Activated T-helper 2 cell treated with anti-CD3 and anti-CD28 coated beads, Interferon-gamma antibody, Interleukin-2, Interleukin-4, amounts not matched to agents 10 μg/mL and 5 μg/mL and 100 μg/mL, durations not matched to agents 14 hours and 24 hours and 36 hours (primary cell): ENCODE data around the gene FGB. TPM values are rescaled to one million over a fixed set of nuclear protein-coding genes. Genes with fewer than 3 reads are reported as not detected.

Experiments used
- DNase-seq: peaks from one replicate; pipeline ENCODE4 v3.0.0; 2021; ENCODE audit warnings: low spot score
- H3K27ac Mint-ChIP-seq: one replicate; pipeline ENCODE4 v1.8.0; 2021; ENCODE audit warnings: mixed read lengths
- H3K27me3 Mint-ChIP-seq: one replicate; pipeline ENCODE4 v1.8.0; 2021; ENCODE audit warnings: low read depth, mixed read lengths
- H3K36me3 Mint-ChIP-seq: one replicate; pipeline ENCODE4 v1.8.0; 2021; ENCODE audit warnings: low read depth, mixed read lengths
- H3K4me1 Mint-ChIP-seq: one replicate; pipeline ENCODE4 v1.8.0; 2021; ENCODE audit warnings: low read depth, mixed read lengths
- H3K4me3 Mint-ChIP-seq: one replicate; pipeline ENCODE4 v1.8.0; 2021; ENCODE audit warnings: low read depth, mild to moderate bottlenecking, moderate library complexity, mixed read lengths
- H3K9me3 Mint-ChIP-seq: one replicate; pipeline ENCODE4 v1.8.0; 2021; ENCODE audit warnings: mixed read lengths
- intact Hi-C: fragments of 100-400 bp; cut with micrococcal nuclease; formaldehyde crosslinking; loops from one replicate; pipeline ENCODE4 v1.15.1; 2023
- total RNA-seq: library from RNA; stranded (reverse); gene quantifications from 2 replicates; pipeline ENCODE4 v1.2.3, GENCODE V29; 2022

FGB gene
- total RNA-seq, result not detected in 2 replicates

- Mint-ChIP-seq H3K4me1 (no peaks in the 10 kb centered on the region), H3K27me3 (peaks cover 6% of the 10 kb centered on the region), H3K9me3 (no peaks in the 10 kb centered on the region), H3K4me3 (no peak within 1 kb of the TSS), H3K27ac (no peak within 1 kb of the TSS), H3K36me3 (no peaks in the 10 kb centered on the region)
- DNase-seq, result no peak
- intact Hi-C loops, result no loop called here
Observed at GRCh38 chr4:154562697-154563254, at the start of gene FGB. FGB (plus strand) TSS chr4:154563011; CDS start chr4:154563019, 8 bp downstream.

- no peak overlapping the region for H3K4me3 Mint-ChIP-seq
- no peaks in the 10 kb centered on the region for H3K4me1 Mint-ChIP-seq
- H3K27ac Mint-ChIP-seq, result no peak overlapping the region
- no peaks in the 10 kb centered on the region for H3K36me3 Mint-ChIP-seq
- DNase-seq, result no peak
- H3K9me3 Mint-ChIP-seq, result no peaks in the 10 kb centered on the region
- intact Hi-C loops, result no loop called here
- peaks cover 23% of the 10 kb centered on the region for H3K27me3 Mint-ChIP-seq
Observed at GRCh38 chr4:154516318-154517029, 46.3 kb upstream of the FGB start.

- H3K36me3 Mint-ChIP-seq, result no peaks in the 10 kb centered on the region
- no peaks in the 10 kb centered on the region for H3K4me1 Mint-ChIP-seq
- intact Hi-C loops, result no loop called here
- peaks cover 22% of the 10 kb centered on the region for H3K27me3 Mint-ChIP-seq
- H3K4me3 Mint-ChIP-seq, result no peak overlapping the region
- H3K9me3 Mint-ChIP-seq, result no peaks in the 10 kb centered on the region
- no peak overlapping the region for H3K27ac Mint-ChIP-seq
- no peak for DNase-seq
Observed at GRCh38 chr4:154517591-154517990, 45.2 kb upstream of the FGB start.

GRCh38 chr4:154519214-154519613 lies 43.6 kb upstream of the FGB start:
- H3K4me3 Mint-ChIP-seq, result no peak overlapping the region
- H3K9me3 Mint-ChIP-seq, result no peaks in the 10 kb centered on the region
- no peaks in the 10 kb centered on the region for H3K4me1 Mint-ChIP-seq
- H3K27ac Mint-ChIP-seq, result no peak overlapping the region
- H3K36me3 Mint-ChIP-seq, result no peaks in the 10 kb centered on the region
- H3K27me3 Mint-ChIP-seq, result peaks cover 16% of the 10 kb centered on the region
- no peak for DNase-seq
- intact Hi-C loops, result no loop called here

GRCh38 chr4:154521607-154522006 lies 41.2 kb upstream of the FGB start:
- H3K4me3 Mint-ChIP-seq, result no peak overlapping the region
- no peak for DNase-seq
- H3K9me3 Mint-ChIP-seq, result no peaks in the 10 kb centered on the region
- peaks cover 19% of the 10 kb centered on the region for H3K27me3 Mint-ChIP-seq
- no peak overlapping the region for H3K27ac Mint-ChIP-seq
- no peaks in the 10 kb centered on the region for H3K36me3 Mint-ChIP-seq
- no peaks in the 10 kb centered on the region for H3K4me1 Mint-ChIP-seq
- intact Hi-C loops, result no loop called here

GRCh38 chr4:154526151-154526550 lies 36.7 kb upstream of the FGB start:
- Mint-ChIP-seq H3K27ac (no peak overlapping the region), H3K4me1 (no peaks in the 10 kb centered on the region), H3K27me3 (peaks cover 15% of the 10 kb centered on the region), H3K9me3 (no peaks in the 10 kb centered on the region), H3K36me3 (no peaks in the 10 kb centered on the region), H3K4me3 (no peak overlapping the region)
- DNase-seq, result no peak
- intact Hi-C loops, result no loop called here

- intact Hi-C loops, result no loop called here
- peaks cover 17% of the 10 kb centered on the region for H3K27me3 Mint-ChIP-seq
- no peak for DNase-seq
- H3K36me3 Mint-ChIP-seq, result no peaks in the 10 kb centered on the region
- no peak overlapping the region for H3K4me3 Mint-ChIP-seq
- H3K9me3 Mint-ChIP-seq, result no peaks in the 10 kb centered on the region
- no peak overlapping the region for H3K27ac Mint-ChIP-seq
- H3K4me1 Mint-ChIP-seq, result no peaks in the 10 kb centered on the region
Observed at GRCh38 chr4:154527308-154527707, 35.5 kb upstream of the FGB start.

GRCh38 chr4:154528869-154529268 lies 33.9 kb upstream of the FGB start:
- Mint-ChIP-seq H3K27ac (no peak overlapping the region), H3K4me1 (no peaks in the 10 kb centered on the region), H3K9me3 (no peaks in the 10 kb centered on the region), H3K36me3 (no peaks in the 10 kb centered on the region), H3K4me3 (no peak overlapping the region), H3K27me3 (peaks cover 17% of the 10 kb centered on the region)
- DNase-seq, result no peak
- intact Hi-C loops, result no loop called here

- H3K36me3 Mint-ChIP-seq, result no peaks in the 10 kb centered on the region
Observed at GRCh38 chr4:154529728-154530519, 32.9 kb upstream of the FGB start.

GRCh38 chr4:154534296-154534695 lies 28.5 kb upstream of the FGB start:
- no peak for DNase-seq
- Mint-ChIP-seq H3K27me3 (peaks cover 6% of the 10 kb centered on the region), H3K4me3 (no peak overlapping the region), H3K36me3 (peaks cover 22% of the 10 kb centered on the region), H3K27ac (no peak overlapping the region), H3K4me1 (no peaks in the 10 kb centered on the region), H3K9me3 (no peaks in the 10 kb centered on the region)
- intact Hi-C loops, result no loop called here

More at GRCh38 chr4:154529728-154530519, 32.9 kb upstream of the FGB start:
- no peak for DNase-seq
- no peaks in the 10 kb centered on the region for H3K9me3 Mint-ChIP-seq
- peaks cover 17% of the 10 kb centered on the region for H3K27me3 Mint-ChIP-seq
- intact Hi-C loops, result no loop called here
- H3K27ac Mint-ChIP-seq, result no peak overlapping the region
- no peak overlapping the region for H3K4me3 Mint-ChIP-seq
- H3K4me1 Mint-ChIP-seq, result no peaks in the 10 kb centered on the region

GRCh38 chr4:154542271-154542879 lies 20.4 kb upstream of the FGB start:
- H3K27me3 Mint-ChIP-seq, result no peaks in the 10 kb centered on the region
- no peak overlapping the region for H3K4me3 Mint-ChIP-seq
- intact Hi-C loops, result no loop called here
- peaks cover 73% of the 10 kb centered on the region for H3K36me3 Mint-ChIP-seq
- DNase-seq, result no peak
- H3K9me3 Mint-ChIP-seq, result no peaks in the 10 kb centered on the region
- H3K4me1 Mint-ChIP-seq, result peaks cover 1% of the 10 kb centered on the region
- no peak overlapping the region for H3K27ac Mint-ChIP-seq

GRCh38 chr4:154545689-154546088 lies 17.1 kb upstream of the FGB start:
- Mint-ChIP-seq H3K4me1 (peaks cover 14% of the 10 kb centered on the region), H3K36me3 (peaks cover 58% of the 10 kb centered on the region), H3K27ac (no peak overlapping the region), H3K27me3 (no peaks in the 10 kb centered on the region), H3K9me3 (no peaks in the 10 kb centered on the region), H3K4me3 (no peak overlapping the region)
- intact Hi-C loops, result no loop called here
- no peak for DNase-seq
